Keratinocyte (primary cell): ENCODE measurements around the gene TENM4. TPM values are rescaled to one million over a fixed set of nuclear protein-coding genes. Genes with fewer than 3 reads are reported as not detected.

Experiments used
- DNase-seq: peaks from one replicate; pipeline ENCODE4 v3.0.0-alpha.2; 2011; ENCODE audit warnings: low read depth, missing footprints, low spot score
- FAIRE-seq: peaks from 2 replicates; lab custom pipeline; 2011; peaks lifted over from hg19 to GRCh38; lab: Jason Lieb, UNC
- H2AFZ ChIP-seq: 2 replicates; pipeline ENCODE4 v1.6.0; 2012; ENCODE audit warnings: low read length, control low read depth, inconsistent platforms; ENCODE audit not compliant: control insufficient read depth
- H3K27ac ChIP-seq: 2 replicates; pipeline ENCODE4 v1.5.1; 2011; ENCODE audit warnings: low read length; ENCODE audit not compliant: control insufficient read depth, insufficient read depth
- H3K27me3 ChIP-seq: 3 replicates; pipeline ENCODE4 v1.6.0; 2011; ENCODE audit warnings: low read length; ENCODE audit not compliant: control insufficient read depth, insufficient read depth; ENCODE audit errors: extremely low read depth
- H3K36me3 ChIP-seq, 2 experiments: 2 replicates in 1 of 2; 3 replicates in 1 of 2; pipeline ENCODE4 v1.5.1; 2011; ENCODE audit warnings: low read length in 2 of 2, mild to moderate bottlenecking in 1 of 2; ENCODE audit not compliant: control insufficient read depth in 2 of 2, insufficient read depth in 2 of 2; ENCODE audit errors: extremely low read depth in 1 of 2
- H3K4me1 ChIP-seq: 3 replicates; pipeline ENCODE4 v1.5.1; 2011; ENCODE audit warnings: low read length; ENCODE audit not compliant: control insufficient read depth, insufficient read depth; ENCODE audit errors: extremely low read depth
- H3K4me2 ChIP-seq: 3 replicates; pipeline ENCODE4 v1.6.0; 2011; ENCODE audit warnings: low read depth, low read length; ENCODE audit not compliant: control insufficient read depth, insufficient read depth; ENCODE audit errors: extremely low read depth
- H3K4me3 ChIP-seq, 3 experiments: fragments of 200-600 bp in 1 of 3; sonication (generic) in 1 of 3; 2 replicates in 2 of 3; 3 replicates in 1 of 3; pipeline ENCODE4 v1.5.1; 2011 to 2016; ENCODE audit warnings: low read length in 3 of 3, mild to moderate bottlenecking in 3 of 3, control low read depth in 2 of 3, inconsistent platforms in 1 of 3, low read depth in 1 of 3, mixed read lengths in 1 of 3, mixed run types in 1 of 3, moderate library complexity in 1 of 3; ENCODE audit not compliant: control insufficient read depth in 2 of 3, insufficient read depth in 2 of 3; ENCODE audit errors: extremely low read depth in 1 of 3
- H3K79me2 ChIP-seq: 2 replicates; pipeline ENCODE4 v1.6.0; 2012; ENCODE audit warnings: low read length; ENCODE audit not compliant: control insufficient read depth, insufficient read depth
- H3K9ac ChIP-seq: 3 replicates; pipeline ENCODE4 v1.6.0; 2011; ENCODE audit warnings: low read length; ENCODE audit not compliant: control insufficient read depth, insufficient read depth; ENCODE audit errors: extremely low read depth
- H3K9me1 ChIP-seq: 3 replicates; pipeline ENCODE4 v1.6.0; 2011; ENCODE audit warnings: low read length; ENCODE audit not compliant: control insufficient read depth, insufficient read depth; ENCODE audit errors: extremely low read depth
- H3K9me3 ChIP-seq: 2 replicates; pipeline ENCODE4 v1.5.1; 2012; ENCODE audit warnings: low read depth, low read length; ENCODE audit not compliant: control insufficient read depth
- H4K20me1 ChIP-seq: 3 replicates; pipeline ENCODE4 v1.6.0; 2011; ENCODE audit warnings: low read length; ENCODE audit not compliant: control insufficient read depth, insufficient read depth; ENCODE audit errors: extremely low read depth
- CTCF ChIP-seq, 3 experiments: IDR thresholded peaks in 1 of 3; conservative IDR thresholded peaks in 1 of 3; optimal IDR thresholded peaks in 1 of 3; 2 replicates in 2 of 3; 3 replicates in 1 of 3; pipeline versions ENCODE3 to v1.5.1; 2011; ENCODE audit warnings: low read length in 3 of 3, mild to moderate bottlenecking in 3 of 3, moderate library complexity in 2 of 3, control low read depth in 1 of 3, inconsistent platforms in 1 of 3; ENCODE audit not compliant: insufficient read depth in 2 of 3; ENCODE audit errors: extremely low read depth in 1 of 3
- EZH2 ChIP-seq: IDR thresholded peaks from one replicate; pipeline ENCODE4 v1.6.1; 2012; ENCODE audit warnings: inconsistent platforms, mild to moderate bottlenecking, low read length, moderate library complexity
- dilution Hi-C: fragments of 300-500 bp; cut with MboI; formaldehyde crosslinking; loops from one replicate; pipeline ENCODE4 v1.7.0; 2020; ENCODE audit warnings: low sequenced_read_pairs; ENCODE audit not compliant: extremely low pct_ligation_motif_present
- polyA plus RNA-seq, 5 experiments: library from polyadenylated mRNA; depleted of rRNA in 3 of 5; stranded (reverse) in 3 of 5; stranded (forward) in 1 of 5; unstranded in 1 of 5; fragments of >200 nt; gene quantifications; 1 replicate in 1 of 5; 2 replicates in 3 of 5; 3 replicates in 1 of 5; pipeline versions ENCODE4 v1.2.1 to v1.2.3, GENCODE V29; 2011 to 2012; ENCODE audit warnings: missing spikeins in 2 of 5, low read depth in 1 of 5, low replicate concordance in 1 of 5

The TENM4 gene
- polyA plus RNA-seq, 1 donor (not counting 4 experiments of a cell fraction or from before 2014, with no cell fraction given), result 3.5 TPM

- no peaks in the 10 kb centered on the region for H3K4me1 ChIP-seq
- no peak overlapping the region for H2AFZ ChIP-seq
- H3K27me3 ChIP-seq, result no peaks in the 10 kb centered on the region
- no peak overlapping the region for H3K4me2 ChIP-seq
- no peaks in the 10 kb centered on the region for H4K20me1 ChIP-seq
- FAIRE-seq, result no peak
- no peak for DNase-seq
- H3K27ac ChIP-seq, result no peak overlapping the region
- H3K79me2 ChIP-seq, result no peaks in the 10 kb centered on the region
- no peaks in the 10 kb centered on the region for H3K9me1 ChIP-seq
- no peak overlapping the region for H3K9ac ChIP-seq
- no peaks in the 10 kb centered on the region for H3K36me3 ChIP-seq
- TF ChIP-seq CTCF (optimal IDR thresholded peaks at IDR 0.05 in 1 of 3, IDR thresholded peaks at IDR 0.05 in 1 of 3, conservative IDR thresholded peaks at IDR 0.05 in 1 of 3; ENCODE audit: extremely low read depth in 1 of 3, insufficient read depth in 2 of 3, low read length in 3 of 3) (no peak), EZH2 (no peak)
- H3K9me3 ChIP-seq, result no peaks in the 10 kb centered on the region
- dilution Hi-C loops, result no loop called here
- H3K4me3 ChIP-seq, result no peak overlapping the region
These were observed 804.9 kb downstream of the TENM4 start for GRCh38 chr11:78635814-78636506.

GRCh38 chr11:78633516-78634310 is 807.1 kb downstream of the TENM4 start:
- no peaks in the 10 kb centered on the region for H3K4me1 ChIP-seq
- H4K20me1 ChIP-seq, result no peaks in the 10 kb centered on the region
- H3K9ac ChIP-seq, result no peak overlapping the region
- dilution Hi-C loops, result no loop called here
- DNase-seq, result no peak
- no peak overlapping the region for H3K4me2 ChIP-seq
- H3K36me3 ChIP-seq, result no peaks in the 10 kb centered on the region
- no peaks in the 10 kb centered on the region for H3K79me2 ChIP-seq
- TF ChIP-seq CTCF (optimal IDR thresholded peaks at IDR 0.05 in 1 of 3, IDR thresholded peaks at IDR 0.05 in 1 of 3, conservative IDR thresholded peaks at IDR 0.05 in 1 of 3; ENCODE audit: extremely low read depth in 1 of 3, insufficient read depth in 2 of 3, low read length in 3 of 3) (no peak), EZH2 (no peak)
- no peaks in the 10 kb centered on the region for H3K9me1 ChIP-seq
- no peak overlapping the region for H2AFZ ChIP-seq
- H3K27ac ChIP-seq, result no peak overlapping the region
- no peak for FAIRE-seq
- H3K9me3 ChIP-seq, result peaks cover 3% of the 10 kb centered on the region
- H3K27me3 ChIP-seq, result no peaks in the 10 kb centered on the region
- no peak overlapping the region for H3K4me3 ChIP-seq
